ENCODE measurements around the gene CNTNAP1.
A peak's percentile ranks its signal among the peaks of the same experiment; 100 is the strongest.

The CNTNAP1 gene

DNA sequence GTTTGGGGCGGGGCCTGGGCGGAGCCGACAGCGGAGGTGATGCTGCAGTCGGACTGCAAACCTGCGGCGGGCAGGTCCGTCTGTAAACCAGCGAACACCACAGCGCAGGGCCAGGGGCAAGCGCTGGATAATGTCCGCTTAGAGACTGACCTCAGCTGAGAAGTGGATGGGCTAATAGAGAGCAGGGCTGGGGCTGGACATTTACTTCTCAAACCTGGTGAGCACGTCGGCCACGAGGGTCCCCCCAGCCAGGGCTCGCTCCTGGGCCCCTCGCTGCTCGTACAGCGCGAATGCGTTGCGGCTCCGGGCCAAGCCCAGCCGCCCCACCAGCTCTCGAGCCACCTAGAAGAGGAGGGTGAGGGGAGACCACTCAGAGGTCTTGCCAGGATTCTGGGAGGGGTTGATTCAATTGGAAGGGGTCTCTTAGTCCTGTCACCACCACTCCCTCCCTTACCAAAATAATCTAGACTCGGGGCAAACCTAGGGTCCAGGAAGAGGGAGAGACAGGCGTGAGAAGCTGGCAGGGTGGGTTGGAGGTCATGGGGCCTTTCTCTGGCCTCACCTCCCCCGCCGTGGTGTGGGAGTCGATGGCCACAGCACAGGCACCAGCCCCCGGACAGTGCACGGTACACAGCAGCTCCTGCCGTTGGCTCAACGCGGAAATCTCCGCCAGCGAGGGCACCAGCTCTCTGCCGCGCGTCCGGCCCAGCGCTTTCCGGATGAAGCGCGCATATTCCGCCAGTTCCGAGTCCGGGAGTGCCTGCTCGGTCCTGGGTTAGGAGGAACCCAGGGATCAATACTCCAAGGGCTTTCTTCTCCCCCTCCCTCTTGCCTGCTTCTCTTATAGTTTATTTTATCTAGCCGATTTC is 11.3 kb upstream of the CNTNAP1 start:
- DNase-seq (ENCODE audit: low read depth, low spot score), result no peak

- no peak for DNase-seq (ENCODE audit: low read depth, low spot score)
Observed at GRCh38 chr17:42672038-42672437, 10.3 kb upstream of the CNTNAP1 start.

- DNase-seq (ENCODE audit: low read depth, low spot score), result no peak
Observed at GRCh38 chr17:42673266-42673884, 9.0 kb upstream of the CNTNAP1 start.

- no peak for DNase-seq (ENCODE audit: low read depth, low spot score)
Observed at GRCh38 chr17:42673885-42674754, 8.2 kb upstream of the CNTNAP1 start.

DNA sequence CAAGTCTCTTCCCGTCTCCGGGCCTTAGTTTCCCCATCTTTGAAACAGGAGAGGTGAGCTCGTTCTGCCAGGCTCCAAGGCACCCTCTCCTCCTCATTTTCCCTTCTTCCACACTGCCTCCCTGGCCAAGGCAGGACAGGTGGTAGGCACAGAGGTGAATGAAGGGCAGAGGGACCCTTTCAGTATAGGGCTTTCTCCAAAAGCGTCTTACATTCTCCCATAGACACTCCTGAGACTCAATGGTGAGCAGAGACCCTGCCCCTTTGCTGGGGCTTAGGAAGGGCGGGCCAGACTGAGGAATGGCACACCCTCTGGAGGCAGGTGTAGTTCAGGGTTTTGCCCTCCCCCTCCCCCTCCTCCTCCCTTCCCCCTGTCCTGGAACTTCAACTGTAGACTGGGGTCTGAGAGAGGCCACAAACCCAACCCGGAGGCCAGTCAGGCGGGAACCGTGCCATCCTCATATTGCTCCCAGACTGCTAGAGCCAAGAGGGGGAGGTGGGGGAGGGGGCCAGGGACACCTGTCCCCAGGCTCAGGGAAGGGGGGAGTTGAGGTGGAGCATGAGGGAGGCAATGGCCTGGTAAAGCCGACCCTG is 7.5 kb upstream of the CNTNAP1 start:
- no peak for DNase-seq (ENCODE audit: low read depth, low spot score)

DNA sequence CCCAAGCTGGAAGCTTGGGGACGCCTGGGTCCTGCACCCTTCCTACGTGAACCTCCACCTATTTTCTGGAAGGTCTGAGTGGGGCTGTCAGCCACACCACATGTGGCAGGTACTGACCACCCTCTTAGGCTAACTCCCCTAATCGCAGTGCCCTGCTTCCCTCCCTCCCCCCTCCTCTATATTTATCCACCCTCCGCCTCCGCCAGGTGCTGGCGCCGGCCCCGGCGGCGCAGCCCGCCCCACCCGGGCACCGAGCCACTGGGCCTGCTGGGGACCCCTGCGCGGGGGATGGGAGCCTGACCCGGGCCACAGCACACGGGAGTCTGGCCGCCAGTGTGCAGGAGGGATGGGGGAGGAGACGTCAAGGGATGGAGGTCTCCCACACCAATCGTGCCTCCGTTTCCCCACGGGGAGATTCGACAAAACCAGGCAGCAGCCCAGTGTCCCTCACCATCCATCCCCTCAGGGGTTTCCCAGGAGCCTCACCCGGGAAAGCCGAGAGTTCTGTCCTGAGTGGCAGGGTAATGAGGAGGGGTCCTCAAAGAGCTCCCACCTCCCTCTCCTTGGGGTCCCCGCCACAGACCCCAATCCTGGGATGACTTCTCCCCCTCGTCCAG is 6.9 kb upstream of the CNTNAP1 start:
- no peak for DNase-seq (ENCODE audit: low read depth, low spot score)

DNA sequence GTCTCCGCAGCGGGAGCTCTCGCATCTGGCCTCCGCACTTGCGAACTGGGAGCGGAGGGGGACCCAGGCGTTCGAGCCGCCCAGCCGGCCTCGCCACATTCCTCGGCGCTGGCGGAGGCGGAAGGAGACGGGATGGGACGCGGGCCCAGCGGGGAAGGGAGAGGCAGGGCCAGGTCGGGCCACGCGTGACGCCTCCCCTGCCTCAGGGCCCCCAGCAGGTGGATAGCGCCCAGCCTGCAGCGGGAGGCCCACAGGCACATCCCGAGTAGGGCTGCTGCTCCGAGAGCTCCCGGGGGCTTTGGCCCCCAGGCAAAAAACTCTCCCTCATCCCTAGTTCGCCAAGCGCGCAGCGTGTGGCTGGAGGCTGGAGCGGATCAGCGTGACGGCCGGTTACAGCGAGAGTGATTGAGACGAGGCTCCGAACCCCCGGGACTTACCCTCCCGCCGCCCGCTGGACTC is 6.3 kb upstream of the CNTNAP1 start:
- no peak for DNase-seq (ENCODE audit: low read depth, low spot score)

- DNase-seq (ENCODE audit: low read depth, low spot score), result no peak
Observed at GRCh38 chr17:42676424-42677011, 5.8 kb upstream of the CNTNAP1 start, which contains the start of gene PLEKHH3. TSS of gene PLEKHH3 (minus strand) at chr17:42676994. CDS start at chr17:42676563, 431 bp downstream.

DNA sequence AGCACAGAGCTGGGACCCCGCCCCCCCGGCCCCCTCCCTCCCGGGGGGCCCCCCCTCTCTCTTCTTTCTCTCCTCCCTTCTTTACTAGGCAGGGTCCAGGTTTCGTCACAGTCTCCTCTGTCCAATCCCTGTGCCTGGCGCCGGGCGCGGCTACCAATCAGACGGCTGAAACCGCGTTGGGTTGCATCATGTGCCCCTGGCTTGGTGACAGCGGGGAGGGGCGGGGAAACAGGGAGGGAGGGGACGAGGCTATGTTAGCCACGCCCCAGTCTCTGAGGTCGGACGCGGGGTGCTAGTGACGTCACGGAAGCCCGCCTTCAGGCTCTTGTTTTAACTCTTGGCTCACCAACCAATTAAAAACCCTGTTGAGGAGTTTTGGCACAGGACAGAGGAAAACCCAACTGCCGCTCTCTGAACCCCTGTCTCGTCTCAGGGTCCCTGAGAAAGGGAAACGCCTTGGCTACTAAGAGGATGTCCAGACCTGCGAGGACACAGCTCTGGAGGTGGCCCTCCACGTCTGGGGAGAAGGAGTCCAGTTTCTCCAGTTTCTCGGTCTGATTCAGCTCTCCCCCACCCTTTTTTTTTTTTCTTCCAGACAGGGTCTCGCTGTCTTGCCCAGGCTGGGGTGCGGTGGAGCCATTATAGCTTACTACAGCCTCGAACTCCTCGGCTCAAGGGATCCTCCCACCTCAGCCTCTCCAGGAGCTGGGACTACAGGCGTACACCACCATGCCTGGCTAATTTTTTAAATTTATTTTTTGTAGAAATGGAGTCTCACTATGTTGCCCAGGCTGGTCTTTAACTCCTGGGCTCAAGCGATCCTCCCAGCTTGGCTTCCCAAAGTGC is 5.1 kb upstream of the CNTNAP1 start:
- peak; percentile 99 for DNase-seq (ENCODE audit: low read depth, low spot score)

DNA sequence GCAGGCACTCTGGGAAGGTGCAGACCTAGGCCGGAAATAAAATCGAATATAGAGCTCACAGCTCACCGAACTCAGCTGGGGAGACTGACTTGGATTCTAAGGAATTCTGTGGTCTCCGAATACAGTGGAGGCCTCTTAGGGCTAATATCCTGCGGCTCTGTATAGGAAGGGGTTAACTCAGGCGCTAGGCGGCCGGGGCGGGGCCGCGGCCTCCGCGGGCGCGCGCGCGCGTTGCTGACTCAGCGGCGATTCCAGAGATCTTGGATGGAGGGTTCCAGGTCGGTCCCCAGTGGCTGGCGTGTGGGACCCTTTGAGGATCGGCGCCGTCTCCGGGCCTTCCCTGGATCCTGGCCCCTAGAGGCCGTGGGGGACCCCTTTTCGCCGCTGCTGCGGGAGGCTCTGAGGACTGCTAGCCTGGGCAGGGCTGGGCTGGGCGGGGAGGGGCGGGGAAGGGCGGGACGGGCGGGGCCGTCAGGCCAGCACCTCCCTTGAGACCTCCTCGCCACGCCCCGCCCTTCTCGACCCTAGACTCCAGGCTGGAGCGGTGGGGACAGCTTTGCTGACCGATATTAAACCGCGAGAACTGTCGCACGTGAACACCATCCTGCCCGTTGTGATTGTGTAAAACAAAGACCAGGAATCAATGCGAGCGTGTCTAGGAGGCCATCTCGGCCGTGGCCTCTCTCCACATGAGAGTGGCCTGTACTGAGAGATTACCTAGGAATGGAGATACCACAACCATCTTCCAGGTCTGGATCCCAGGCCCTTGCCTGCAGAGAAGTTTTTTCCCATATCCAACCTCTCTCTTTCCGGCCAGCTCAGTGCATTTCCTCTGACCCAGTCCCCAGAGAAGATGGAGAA is 4.2 kb upstream of the CNTNAP1 start:
- DNase-seq (ENCODE audit: low read depth, low spot score), result peak; percentile 31

DNA sequence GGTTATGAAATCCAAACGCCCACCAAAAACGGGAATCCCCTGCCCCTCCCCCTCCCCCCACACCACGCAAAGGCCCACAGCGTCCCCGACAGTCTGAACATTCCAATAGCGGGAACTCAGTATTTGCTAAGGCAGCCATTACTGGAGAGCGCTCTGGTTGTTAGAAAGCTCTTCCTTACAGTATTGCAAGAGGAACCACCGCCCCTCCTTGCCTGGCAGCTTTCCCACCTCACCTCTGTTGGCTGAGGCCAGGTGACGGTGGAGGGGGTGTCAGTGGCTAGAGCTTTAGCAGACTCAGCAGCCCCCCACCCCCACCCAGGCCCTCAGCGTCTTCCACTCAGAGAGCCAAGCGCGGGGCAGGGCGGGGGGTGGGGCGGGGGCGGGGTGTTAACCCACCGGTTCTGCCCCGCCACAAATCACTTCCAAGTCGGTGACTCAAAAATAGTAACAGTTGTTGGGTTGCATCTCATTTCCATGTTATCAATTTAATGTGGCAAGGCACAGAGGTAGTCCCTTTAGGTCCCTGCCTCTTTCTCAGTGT is 3.3 kb upstream of the CNTNAP1 start:
- no peak for DNase-seq (ENCODE audit: low read depth, low spot score)

GRCh38 chr17:42679492-42680330 is 2.6 kb upstream of the CNTNAP1 start:
- DNase-seq (ENCODE audit: low read depth, low spot score), result no peak

- no peak for DNase-seq (ENCODE audit: low read depth, low spot score)
Observed at GRCh38 chr17:42680331-42680808, 2.0 kb upstream of the CNTNAP1 start.

- DNase-seq (ENCODE audit: low read depth, low spot score), result no peak
Observed at GRCh38 chr17:42682722-42683403, 532 bp downstream of the CNTNAP1 start.

GRCh38 chr17:42683407-42684034 is 1.2 kb downstream of the CNTNAP1 start:
- no peak for DNase-seq (ENCODE audit: low read depth, low spot score)

DNA sequence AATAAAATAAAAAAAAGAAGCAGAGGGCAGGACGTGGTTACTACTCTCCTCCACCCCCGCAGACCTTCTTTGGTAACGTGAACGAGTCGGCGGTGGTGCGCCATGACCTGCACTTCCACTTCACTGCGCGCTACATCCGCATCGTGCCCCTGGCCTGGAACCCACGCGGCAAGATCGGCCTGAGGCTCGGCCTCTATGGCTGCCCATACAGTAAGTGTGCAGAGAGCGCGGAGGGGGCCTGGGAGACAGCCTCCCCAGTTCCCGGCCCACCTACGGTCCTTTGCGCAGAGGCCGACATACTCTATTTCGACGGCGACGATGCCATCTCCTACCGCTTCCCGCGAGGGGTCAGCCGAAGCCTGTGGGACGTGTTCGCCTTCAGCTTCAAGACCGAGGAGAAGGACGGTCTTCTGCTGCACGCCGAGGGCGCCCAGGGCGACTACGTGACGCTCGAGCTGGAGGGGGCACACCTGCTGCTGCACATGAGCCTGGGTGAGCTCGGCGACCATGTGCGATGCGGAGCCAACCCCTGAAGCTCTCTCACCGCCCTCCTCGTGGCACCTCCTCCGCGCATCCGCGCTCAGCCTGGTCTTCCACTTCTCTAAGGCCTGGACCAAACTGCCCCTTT is 2.7 kb downstream of the CNTNAP1 start:
- no peak for DNase-seq (ENCODE audit: low read depth, low spot score)

Data from brain pericyte (primary cell).